Lung (tissue), 12 donors: ENCODE results near the gene AMACR. TPM values are rescaled to one million over a fixed set of nuclear protein-coding genes. Genes with fewer than 3 reads are reported as not detected.

Experiments
- ATAC-seq: fragments of 200-7000 bp; cut with Tn5 transposase; one replicate; pipeline ENCODE4 v1.9.1; 2020; ENCODE audit warnings: moderate number of reproducible peaks; ENCODE audit not compliant: insufficient read depth, low FRiP score
- DNase-seq, 3 donors: peaks; one replicate each; pipeline ENCODE4 v3.0.0-alpha.2; 2013 to 2017
- H3K27ac ChIP-seq, 2 donors: one replicate each; pipeline ENCODE4 v1.5.1; 2013; ENCODE audit warnings: mild to moderate bottlenecking in 2 of 2, moderate library complexity in 2 of 2, control low read depth in 1 of 2, inconsistent platforms in 1 of 2, low read depth in 1 of 2, low read length in 1 of 2
- H3K27me3 ChIP-seq, 3 donors: one replicate each; pipeline ENCODE4 v1.5.1; 2013; ENCODE audit warnings: low read length in 2 of 3; ENCODE audit not compliant: control insufficient read depth in 3 of 3, insufficient read depth in 3 of 3
- H3K36me3 ChIP-seq, 4 donors: one replicate each; pipeline ENCODE4 v1.5.1; 2013; ENCODE audit warnings: low read length in 4 of 4, mild to moderate bottlenecking in 1 of 4, moderate library complexity in 1 of 4; ENCODE audit not compliant: control insufficient read depth in 4 of 4, insufficient read depth in 4 of 4
- H3K4me1 ChIP-seq, 5 donors: one replicate each; pipeline ENCODE4 v1.5.1; 2013; ENCODE audit warnings: low read length in 5 of 5, mild to moderate bottlenecking in 2 of 5, moderate library complexity in 1 of 5; ENCODE audit not compliant: control insufficient read depth in 5 of 5, insufficient read depth in 5 of 5
- H3K4me3 ChIP-seq: one replicate; pipeline ENCODE4 v1.5.1; 2013; ENCODE audit warnings: mild to moderate bottlenecking, control low read depth, moderate library complexity
- H3K9ac ChIP-seq, 2 donors: one replicate each; pipeline ENCODE4 v1.5.1; 2013; ENCODE audit warnings: low read length in 2 of 2, control low read depth in 1 of 2; ENCODE audit not compliant: insufficient read depth in 1 of 2
- H3K9me3 ChIP-seq, 4 donors: one replicate each; pipeline ENCODE4 v1.5.1; 2013; ENCODE audit warnings: low read length in 3 of 4, mild to moderate bottlenecking in 1 of 4, moderate library complexity in 1 of 4; ENCODE audit not compliant: control insufficient read depth in 4 of 4, insufficient read depth in 3 of 4
- CTCF ChIP-seq: IDR thresholded peaks from 2 replicates; pipeline ENCODE4 v1.5.1; 2012; ENCODE audit warnings: mild to moderate bottlenecking; ENCODE audit errors: control extremely low read depth, extremely low read depth
- WGBS, 2 donors: extraction: QIAGEN DNeasy Blood & Tissue Kit; methylation state at CpG; one replicate each; pipeline ENCODE4 v1.1.7; 2013; 5-methylcytosine and 5-hydroxymethylcytosine counted together
- polyA plus RNA-seq, 2 donors: library from polyadenylated mRNA; stranded (reverse); fragments of 200-250 nt; gene quantifications; one replicate each; pipeline ENCODE4 v1.2.1, GENCODE V29; 2013
- total RNA-seq, 2 donors: library from RNA; depleted of rRNA in 1 of 2; stranded (reverse); fragments of >200 nt in 1 of 2; gene quantifications; one replicate each; pipeline ENCODE4 v1.2.1, GENCODE V29; 2014 to 2021
- donor health status: control.
- donor health status: control.
- donor health status: Bipolar disorder and iron deficiency.
- donor health status: healthy.
- donor health status: DM: yes; HTN: yes; CAD: no.

AMACR gene
- total and polyA plus RNA-seq, 4 donors = 5.9 to 16.1 (median 8.2) TPM

- Histone ChIP-seq H3K9ac (no peak overlapping the region), H3K4me1 (peaks cover 0 to 18% (median 4%) of the 10 kb centered on the region in 5 donors), H3K27me3 (peaks cover 10 to 73% (median 68%) of the 10 kb centered on the region in 3 donors), H3K4me3 (no peak overlapping the region), H3K36me3 (no peaks in the 10 kb centered on the region), H3K9me3 (peaks cover 0 to 9% (median 0%) of the 10 kb centered on the region in 4 donors), H3K27ac (no peak overlapping the region)
- WGBS, 2 donors = 15 to 30% methylated on average over 15 of the region's 15 CpGs
- no peak for TF ChIP-seq CTCF
- ATAC-seq = no peak
- no peak for DNase-seq
These were observed 69.0 kb downstream of the AMACR start for GRCh38 chr5:33938881-33939280.

DNA sequence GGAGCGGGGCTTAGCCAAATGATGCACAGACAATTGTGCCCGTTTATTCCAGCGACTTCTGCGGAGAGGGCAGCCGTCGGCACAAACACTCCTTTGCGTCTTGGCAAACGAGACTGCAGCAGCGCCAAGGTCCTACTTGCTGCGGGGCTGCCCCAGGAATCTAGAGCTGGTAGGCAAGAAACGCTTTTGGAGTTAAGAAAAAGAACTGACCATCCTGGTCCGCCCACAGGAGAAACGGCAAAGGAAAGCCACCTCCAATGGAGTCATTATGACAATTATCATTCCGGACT lies 69.4 kb downstream of the AMACR start:
- WGBS, 2 donors = 16 to 39% methylated on average over 14 of the region's 14 CpGs
- Histone ChIP-seq H3K9me3 (peaks cover 0 to 9% (median 0%) of the 10 kb centered on the region in 4 donors), H3K9ac (no peak overlapping the region), H3K36me3 (no peaks in the 10 kb centered on the region), H3K4me1 (peaks cover 0 to 18% (median 4%) of the 10 kb centered on the region in 5 donors), H3K27me3 (peaks cover 10 to 72% (median 67%) of the 10 kb centered on the region in 3 donors), H3K4me3 (no peak overlapping the region), H3K27ac (no peak overlapping the region)
- TF ChIP-seq CTCF = no peak
- no peak for DNase-seq
- ATAC-seq = no peak

GRCh38 chr5:33937707-33938506 lies 69.9 kb downstream of the AMACR start:
- H3K9me3 ChIP-seq = peaks cover 0 to 9% (median 0%) of the 10 kb centered on the region in 4 donors
- no peak for TF ChIP-seq CTCF
- H3K27me3 ChIP-seq = peaks cover 10 to 66% (median 62%) of the 10 kb centered on the region in 3 donors
- no peak for ATAC-seq
- H3K27ac ChIP-seq = no peak overlapping the region
- H3K4me3 ChIP-seq = no peak overlapping the region
- peaks cover 0 to 18% (median 4%) of the 10 kb centered on the region in 5 donors for H3K4me1 ChIP-seq
- DNase-seq = no peak
- H3K9ac ChIP-seq = no peak overlapping the region
- 19 to 32% methylated on average over 54 of the region's 54 CpGs for WGBS, 2 donors
- H3K36me3 ChIP-seq = no peaks in the 10 kb centered on the region
